Esophagus squamous epithelium (tissue), 4 donors: ENCODE data around the gene CAMKMT.

Experiments used
- POLR2A ChIP-seq, 4 donors: fragments of 450-650 bp; IDR thresholded peaks; one replicate each; pipeline ENCODE4 v1.6.1; 2017; ENCODE audit warnings: antibody characterized with exemption in 4 of 4, mild to moderate bottlenecking in 4 of 4, moderate library complexity in 3 of 4
- TF ChIP-seq, protein P1 (sequence below), 6 experiments: fragments of 450-650 bp in 4 of 6; fragments of 200-600 bp in 2 of 6; sonication (generic) in 2 of 6; IDR thresholded peaks; one replicate each; pipeline ENCODE4 v1.5.1; 2016 to 2019; ENCODE audit warnings: antibody characterized with exemption in 6 of 6, mild to moderate bottlenecking in 4 of 6, moderate library complexity in 4 of 6

DNA sequence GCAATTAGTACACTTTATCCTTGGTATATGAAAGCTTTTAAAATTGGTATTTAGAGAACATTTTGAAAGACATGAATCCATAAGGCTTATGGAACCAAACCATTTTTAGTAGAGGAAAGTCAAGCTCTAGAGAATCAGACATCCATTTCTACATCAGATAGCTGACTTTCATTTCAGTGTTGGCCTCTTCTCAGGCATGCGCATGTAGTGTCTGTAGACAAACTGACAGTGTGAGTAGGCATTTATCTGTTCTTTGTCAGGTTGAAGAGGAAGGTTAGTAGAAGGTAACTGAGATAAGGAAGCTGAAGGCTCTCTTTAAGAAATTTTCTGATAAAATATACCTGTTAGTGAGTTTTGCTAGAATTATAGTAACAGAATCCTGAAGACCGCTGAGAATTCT lies 357.8 kb downstream of the CAMKMT start:
- TF ChIP-seq, protein P1, sequence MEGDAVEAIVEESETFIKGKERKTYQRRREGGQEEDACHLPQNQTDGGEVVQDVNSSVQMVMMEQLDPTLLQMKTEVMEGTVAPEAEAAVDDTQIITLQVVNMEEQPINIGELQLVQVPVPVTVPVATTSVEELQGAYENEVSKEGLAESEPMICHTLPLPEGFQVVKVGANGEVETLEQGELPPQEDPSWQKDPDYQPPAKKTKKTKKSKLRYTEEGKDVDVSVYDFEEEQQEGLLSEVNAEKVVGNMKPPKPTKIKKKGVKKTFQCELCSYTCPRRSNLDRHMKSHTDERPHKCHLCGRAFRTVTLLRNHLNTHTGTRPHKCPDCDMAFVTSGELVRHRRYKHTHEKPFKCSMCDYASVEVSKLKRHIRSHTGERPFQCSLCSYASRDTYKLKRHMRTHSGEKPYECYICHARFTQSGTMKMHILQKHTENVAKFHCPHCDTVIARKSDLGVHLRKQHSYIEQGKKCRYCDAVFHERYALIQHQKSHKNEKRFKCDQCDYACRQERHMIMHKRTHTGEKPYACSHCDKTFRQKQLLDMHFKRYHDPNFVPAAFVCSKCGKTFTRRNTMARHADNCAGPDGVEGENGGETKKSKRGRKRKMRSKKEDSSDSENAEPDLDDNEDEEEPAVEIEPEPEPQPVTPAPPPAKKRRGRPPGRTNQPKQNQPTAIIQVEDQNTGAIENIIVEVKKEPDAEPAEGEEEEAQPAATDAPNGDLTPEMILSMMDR (IDR thresholded peaks at IDR 0.05): no peak
- TF ChIP-seq POLR2A (IDR thresholded peaks at IDR 0.05): no peak
